GM18505 (cell line): Measurements from ENCODE around the gene STOX2.

ENCODE experiments used
- ATAC-seq: cut with Tn5 transposase; IDR thresholded peaks from one replicate; pipeline ENCODE4 v1.9.1; 2021; ENCODE audit not compliant: unreplicated experiment
- POLR2A ChIP-seq: IDR thresholded peaks from 4 replicates; pipeline ENCODE4 v1.6.1; 2011; ENCODE audit warnings: borderline replicate concordance; ENCODE audit not compliant: insufficient read depth, insufficient read length; ENCODE audit errors: extremely low read depth

The STOX2 gene

GRCh38 chr4:183905593-183906488 lies 734 bp downstream of the STOX2 start:
- no peak for ATAC-seq
- TF ChIP-seq POLR2A, result no peak

GRCh38 chr4:183906489-183906738 lies 1.3 kb downstream of the STOX2 start:
- no peak for TF ChIP-seq POLR2A
- ATAC-seq, result no peak

GRCh38 chr4:183906739-183907651 lies 1.9 kb downstream of the STOX2 start:
- TF ChIP-seq POLR2A, result no peak
- no peak for ATAC-seq

- TF ChIP-seq POLR2A, result no peak
- ATAC-seq, result no peak
Measured at GRCh38 chr4:183907871-183908683, 3.0 kb downstream of the STOX2 start.

GRCh38 chr4:183909187-183909586 lies 4.1 kb downstream of the STOX2 start:
- no peak for ATAC-seq
- no peak for TF ChIP-seq POLR2A

- no peak for TF ChIP-seq POLR2A
- ATAC-seq, result no peak
Measured at GRCh38 chr4:183909801-183910200, 4.7 kb downstream of the STOX2 start.

GRCh38 chr4:183912585-183912984 lies 7.5 kb downstream of the STOX2 start:
- no peak for TF ChIP-seq POLR2A
- ATAC-seq, result no peak

GRCh38 chr4:183915976-183916375 lies 10.9 kb downstream of the STOX2 start:
- ATAC-seq, result no peak
- no peak for TF ChIP-seq POLR2A

- no peak for ATAC-seq
- TF ChIP-seq POLR2A, result no peak
Measured at GRCh38 chr4:183918696-183919095, 13.6 kb downstream of the STOX2 start.

GRCh38 chr4:183919141-183919540 lies 14.0 kb downstream of the STOX2 start:
- ATAC-seq, result no peak
- no peak for TF ChIP-seq POLR2A

GRCh38 chr4:183920512-183920911 lies 15.4 kb downstream of the STOX2 start:
- ATAC-seq, result no peak
- TF ChIP-seq POLR2A, result no peak

- TF ChIP-seq POLR2A, result no peak
- no peak for ATAC-seq
Measured at GRCh38 chr4:183921335-183921734, 16.2 kb downstream of the STOX2 start.
